GM12874 (cell line): ENCODE data around the gene COL23A1.

ENCODE experiments used
- CTCF ChIP-seq: IDR thresholded peaks from 2 replicates; pipeline ENCODE4 v1.5.1; 2011; ENCODE audit warnings: low read depth, mild to moderate bottlenecking, control low read depth, low read length, moderate library complexity; ENCODE audit not compliant: insufficient read depth

Gene COL23A1

GRCh38 chr5:178269499-178269898, 320.7 kb downstream of the COL23A1 start:
- TF ChIP-seq CTCF = no peak

GRCh38 chr5:178267876-178268275, 322.3 kb downstream of the COL23A1 start:
- no peak for TF ChIP-seq CTCF

- no peak for TF ChIP-seq CTCF
These were observed 322.9 kb downstream of the COL23A1 start for GRCh38 chr5:178267245-178267644.

GRCh38 chr5:178266581-178266980, 323.6 kb downstream of the COL23A1 start:
- TF ChIP-seq CTCF = no peak

GRCh38 chr5:178265746-178266145, 324.4 kb downstream of the COL23A1 start:
- TF ChIP-seq CTCF = no peak

- no peak for TF ChIP-seq CTCF
These were observed 326.1 kb downstream of the COL23A1 start for GRCh38 chr5:178264044-178264443.

- TF ChIP-seq CTCF = no peak
These were observed 328.3 kb downstream of the COL23A1 start for GRCh38 chr5:178261666-178262600.
